AG10803 (cell line): ENCODE results near the gene MTFR2.
A peak's percentile ranks its signal among the peaks of the same experiment; 100 is the strongest.

Experiments used
- DNase-seq: peaks from one replicate; pipeline ENCODE4 v3.0.0; 2010; ENCODE audit warnings: low read depth
- H3K4me3 ChIP-seq: 2 replicates; pipeline ENCODE4 v1.5.1; 2011; ENCODE audit warnings: mild to moderate bottlenecking, low read length, control low read depth
- CTCF ChIP-seq: conservative IDR thresholded peaks from 2 replicates; pipeline ENCODE4 v1.5.1; 2011; ENCODE audit warnings: mild to moderate bottlenecking, low read length, control low read depth, inconsistent platforms

Gene MTFR2

GRCh38 chr6:136201732-136202131, 48.4 kb downstream of the MTFR2 start:
- TF ChIP-seq CTCF: peak; percentile 17; the same call in 1 of the 2 replicates
- peak; percentile 11 for DNase-seq
- H3K4me3 ChIP-seq: no peak overlapping the region

- no peak for TF ChIP-seq CTCF
- no peak overlapping the region for H3K4me3 ChIP-seq
- no peak for DNase-seq
These were observed 57.2 kb downstream of the MTFR2 start for GRCh38 chr6:136192902-136193301.

- H3K4me3 ChIP-seq: no peak overlapping the region
- no peak for TF ChIP-seq CTCF
- no peak for DNase-seq
These were observed 58.4 kb downstream of the MTFR2 start for GRCh38 chr6:136191606-136192312.

GRCh38 chr6:136189104-136189503, 61.0 kb downstream of the MTFR2 start:
- no peak overlapping the region for H3K4me3 ChIP-seq
- DNase-seq: no peak
- TF ChIP-seq CTCF: no peak

GRCh38 chr6:136188486-136188885, 61.6 kb downstream of the MTFR2 start:
- no peak overlapping the region for H3K4me3 ChIP-seq
- no peak for DNase-seq
- no peak for TF ChIP-seq CTCF

GRCh38 chr6:136186363-136186762, 63.7 kb downstream of the MTFR2 start:
- no peak for TF ChIP-seq CTCF
- no peak for DNase-seq
- no peak overlapping the region for H3K4me3 ChIP-seq

GRCh38 chr6:136184738-136185137, 65.4 kb downstream of the MTFR2 start:
- no peak for TF ChIP-seq CTCF
- H3K4me3 ChIP-seq: no peak overlapping the region
- no peak for DNase-seq
